ENCODE measurements around the gene ARL8A. TPM values are rescaled to one million over a fixed set of nuclear protein-coding genes. Genes with fewer than 3 reads are reported as not detected.

The ARL8A gene
- total RNA-seq, 2 experiments from 2014 or later = 25.1 to 44.6 TPM

- H3K4me2 ChIP-seq (ENCODE audit: low read length) = no peak overlapping the region
- DNase-seq (ENCODE audit: low spot score) = no peak
- H4K20me1 ChIP-seq (ENCODE audit: insufficient read depth, low read length) = no peaks in the 10 kb centered on the region
- no peak overlapping the region for H3K27ac ChIP-seq (ENCODE audit: low read depth, low read length, poor library complexity, severe bottlenecking)
- CTCF ChIA-PET (ENCODE audit: unreplicated experiment) = interaction anchor here (0.8 to 2.0 kb wide), 3 partner anchors 27 to 35 kb away, joined by 3 to 6 read pairs (median 3); no protein-coding TSS in a partner anchor
- H3K79me2 ChIP-seq (ENCODE audit: insufficient read depth, low read depth, low read length) = no peaks in the 10 kb centered on the region
- H3K9me3 ChIP-seq (ENCODE audit: low read length) = no peaks in the 10 kb centered on the region
- no TSS peak for BruUV-seq (replicated peaks)
- peaks cover 11% of the 10 kb centered on the region for H3K4me1 ChIP-seq (ENCODE audit: insufficient read depth, low read length, poor library complexity, severe bottlenecking)
- POLR2A ChIA-PET = no interaction called here
- no peaks in the 10 kb centered on the region for H3K36me3 ChIP-seq (ENCODE audit: insufficient read depth, low read length)
- no peak overlapping the region for H2AFZ ChIP-seq (ENCODE audit: low read length)
- no peak overlapping the region for H3K4me3 ChIP-seq (ENCODE audit: low read depth, low read length, poor library complexity, severe bottlenecking)
- H3K9me2 ChIP-seq (ENCODE audit: insufficient read depth, low read length) = no peaks in the 10 kb centered on the region
- intact Hi-C loops (cut with micrococcal nuclease; ENCODE audit: unreplicated experiment) = loop anchor here (5.0 to 10.0 kb wide), 2 partner anchors 425 to 527 kb away; no protein-coding TSS in a partner anchor
- TF ChIP-seq CTCF (conservative IDR thresholded peaks at IDR 0.05; ENCODE audit: low read length) (no peak), EZH2phosphoT487 (IDR thresholded peaks at IDR 0.05; ENCODE audit: borderline replicate concordance, low read depth, low read length) (no peak)
These were observed 45.6 kb upstream of the ARL8A start for GRCh38 chr1:202189918-202190715.

GRCh38 chr1:202189001-202189790 is 44.7 kb upstream of the ARL8A start:
- Histone ChIP-seq H2AFZ (ENCODE audit: low read length) (no peak overlapping the region), H3K4me1 (ENCODE audit: insufficient read depth, low read length, poor library complexity, severe bottlenecking) (peaks cover 3% of the 10 kb centered on the region), H3K4me2 (ENCODE audit: low read length) (no peak overlapping the region), H3K9me3 (ENCODE audit: low read length) (no peaks in the 10 kb centered on the region), H4K20me1 (ENCODE audit: insufficient read depth, low read length) (no peaks in the 10 kb centered on the region), H3K36me3 (ENCODE audit: insufficient read depth, low read length) (no peaks in the 10 kb centered on the region), H3K9me2 (ENCODE audit: insufficient read depth, low read length) (no peaks in the 10 kb centered on the region), H3K27ac (ENCODE audit: low read depth, low read length, poor library complexity, severe bottlenecking) (no peak overlapping the region), H3K4me3 (ENCODE audit: low read depth, low read length, poor library complexity, severe bottlenecking) (no peak overlapping the region), H3K79me2 (ENCODE audit: insufficient read depth, low read depth, low read length) (no peaks in the 10 kb centered on the region)
- intact Hi-C loops (cut with micrococcal nuclease; ENCODE audit: unreplicated experiment) = loop anchor here (5.0 to 10.0 kb wide), 2 partner anchors 426 to 528 kb away; no protein-coding TSS in a partner anchor
- no TSS peak for BruUV-seq (replicated peaks)
- DNase-seq (ENCODE audit: low spot score) = peak; percentile 73
- CTCF ChIA-PET (ENCODE audit: unreplicated experiment) = interaction anchor here (0.6 to 2.0 kb wide), 6 partner anchors 26 to 1228 kb away, joined by 3 to 6 read pairs (median 4); no protein-coding TSS in a partner anchor
- TF ChIP-seq EZH2phosphoT487 (IDR thresholded peaks at IDR 0.05; ENCODE audit: borderline replicate concordance, low read depth, low read length) (no peak), CTCF (conservative IDR thresholded peaks at IDR 0.05; ENCODE audit: low read length) (peak; percentile 80)
- POLR2A ChIA-PET = interaction anchor here (0.6 kb wide), 1 partner anchor 30 kb away, joined by 3 read pairs; no protein-coding TSS in a partner anchor
